ENCODE measurements around the gene SPHK1.

DNA sequence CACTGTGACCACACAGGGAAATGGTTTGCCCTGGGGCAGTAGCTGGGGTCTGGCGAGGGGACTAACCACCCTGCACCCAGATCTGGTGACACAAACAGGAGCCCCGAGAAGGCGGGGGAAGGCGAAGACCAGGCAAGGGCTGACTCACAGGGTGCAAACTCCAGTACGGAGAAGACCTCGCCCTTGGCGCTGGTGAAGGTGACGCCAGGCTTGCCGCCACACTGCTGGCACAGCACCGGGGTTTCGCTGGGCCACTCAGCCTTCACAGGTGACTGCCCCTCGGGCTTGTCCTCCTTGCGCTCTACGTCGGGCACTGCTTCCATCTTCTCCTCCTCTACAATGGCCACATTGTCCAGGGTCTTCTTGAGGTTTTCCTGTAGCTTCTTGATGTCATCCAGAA is 11.6 kb downstream of the SPHK1 start:
- TF ChIP-seq, protein P1, sequence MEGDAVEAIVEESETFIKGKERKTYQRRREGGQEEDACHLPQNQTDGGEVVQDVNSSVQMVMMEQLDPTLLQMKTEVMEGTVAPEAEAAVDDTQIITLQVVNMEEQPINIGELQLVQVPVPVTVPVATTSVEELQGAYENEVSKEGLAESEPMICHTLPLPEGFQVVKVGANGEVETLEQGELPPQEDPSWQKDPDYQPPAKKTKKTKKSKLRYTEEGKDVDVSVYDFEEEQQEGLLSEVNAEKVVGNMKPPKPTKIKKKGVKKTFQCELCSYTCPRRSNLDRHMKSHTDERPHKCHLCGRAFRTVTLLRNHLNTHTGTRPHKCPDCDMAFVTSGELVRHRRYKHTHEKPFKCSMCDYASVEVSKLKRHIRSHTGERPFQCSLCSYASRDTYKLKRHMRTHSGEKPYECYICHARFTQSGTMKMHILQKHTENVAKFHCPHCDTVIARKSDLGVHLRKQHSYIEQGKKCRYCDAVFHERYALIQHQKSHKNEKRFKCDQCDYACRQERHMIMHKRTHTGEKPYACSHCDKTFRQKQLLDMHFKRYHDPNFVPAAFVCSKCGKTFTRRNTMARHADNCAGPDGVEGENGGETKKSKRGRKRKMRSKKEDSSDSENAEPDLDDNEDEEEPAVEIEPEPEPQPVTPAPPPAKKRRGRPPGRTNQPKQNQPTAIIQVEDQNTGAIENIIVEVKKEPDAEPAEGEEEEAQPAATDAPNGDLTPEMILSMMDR (IDR thresholded peaks at IDR 0.05), result no peak
- TF ChIP-seq ZFX (IDR thresholded peaks at IDR 0.05; ENCODE audit: borderline replicate concordance), result no peak

All from 22Rv1 (cell line).